Activated CD8-positive, alpha-beta memory T cell treated with anti-CD3 and anti-CD28 coated beads, Interleukin-2, amount 50 U/mL, for 24 hours (primary cell): ENCODE data around the gene MPPED2.

ENCODE experiments used
- DNase-seq: peaks from one replicate; pipeline ENCODE4 v3.0.0-alpha.2; 2020; ENCODE audit errors: extremely low read depth

Gene MPPED2

GRCh38 chr11:30422447-30423278 lies 163.5 kb downstream of the MPPED2 start:
- no peak for DNase-seq

DNA sequence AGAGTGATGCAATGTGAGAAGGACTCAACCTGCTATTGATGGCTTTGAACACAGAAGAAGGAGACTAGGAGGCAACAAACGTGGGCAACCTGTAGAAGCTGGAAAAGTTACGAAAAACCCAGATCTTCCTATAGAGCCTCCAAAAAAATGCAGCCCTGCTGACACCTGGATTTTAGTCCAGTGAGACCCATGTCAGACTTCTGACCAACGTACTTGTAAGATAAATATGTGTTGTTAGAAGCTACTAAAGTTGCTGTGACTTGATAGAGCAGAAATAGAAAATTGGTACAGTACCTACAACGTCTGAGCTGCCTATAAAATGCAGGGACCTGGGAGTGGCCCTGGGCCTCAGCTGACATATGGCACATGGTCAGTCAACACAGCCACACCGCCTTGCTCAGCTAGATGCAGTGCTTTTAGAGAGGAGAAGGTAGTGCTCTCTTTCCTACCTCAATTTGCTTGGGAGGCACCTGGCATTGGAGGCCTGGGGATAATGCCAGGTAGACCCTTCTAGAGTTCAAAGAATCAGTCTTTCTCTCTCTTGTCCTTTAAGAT lies 165.8 kb downstream of the MPPED2 start:
- no peak for DNase-seq

DNA sequence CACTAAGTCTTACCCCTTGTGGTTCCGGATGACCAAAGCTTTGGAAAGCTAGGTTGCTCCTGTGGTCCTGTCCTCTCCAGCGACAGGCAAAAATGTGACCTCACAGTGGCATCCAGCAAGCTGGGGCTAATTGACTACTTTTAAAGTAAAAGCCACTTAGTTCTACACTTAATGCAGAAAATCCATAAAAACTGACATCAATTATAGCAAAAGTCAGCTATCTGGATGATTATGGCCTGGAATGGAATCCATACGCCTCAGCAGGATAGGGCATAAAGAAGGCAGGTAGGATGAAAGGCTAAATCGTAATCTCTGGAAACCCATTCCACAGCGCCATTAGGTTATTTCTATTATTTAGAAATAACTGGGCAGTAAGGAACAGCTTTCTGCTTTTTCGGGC lies 171.3 kb downstream of the MPPED2 start:
- no peak for DNase-seq

GRCh38 chr11:30414244-30414643 lies 171.9 kb downstream of the MPPED2 start:
- DNase-seq, result no peak

GRCh38 chr11:30412509-30412908 lies 173.6 kb downstream of the MPPED2 start:
- DNase-seq, result no peak

GRCh38 chr11:30411383-30411782 lies 174.8 kb downstream of the MPPED2 start:
- DNase-seq, result no peak

DNA sequence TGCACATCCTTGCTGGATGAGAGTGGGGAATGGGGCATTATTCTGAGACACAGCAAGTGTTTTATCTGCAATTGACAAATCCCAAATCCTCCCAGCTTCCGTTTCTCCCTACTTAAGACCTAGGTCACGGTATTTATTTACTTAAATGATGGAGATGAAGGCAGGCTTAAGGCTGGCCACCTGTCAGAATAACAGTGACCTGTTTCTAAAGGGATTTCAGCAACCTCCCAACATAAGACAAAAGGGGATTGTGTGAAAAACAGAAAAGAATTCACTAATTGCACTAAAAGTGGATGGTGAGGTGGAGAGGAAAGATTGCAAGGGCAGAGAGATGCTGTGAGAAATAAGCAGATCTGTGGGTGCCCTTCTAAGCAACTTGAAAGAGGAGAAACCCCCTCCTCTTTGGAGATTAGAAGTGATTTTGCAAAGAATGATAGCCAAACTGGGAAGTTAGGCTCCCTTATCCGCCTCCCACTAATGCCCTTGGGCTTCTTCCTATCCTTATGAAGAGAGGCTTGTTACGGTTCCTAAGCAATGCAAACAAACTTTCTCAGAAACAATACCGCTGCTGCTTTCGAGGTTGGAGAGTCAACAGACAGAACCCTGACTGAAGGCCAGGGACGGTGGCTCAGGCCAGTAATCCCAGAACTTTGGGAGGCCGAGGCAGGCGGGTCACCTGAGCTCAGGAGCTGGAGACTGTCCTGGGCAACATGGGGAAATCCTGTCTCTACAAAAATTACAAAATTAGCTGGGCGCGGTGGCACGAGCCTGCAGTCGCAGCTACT lies 179.0 kb downstream of the MPPED2 start:
- DNase-seq, result no peak

- DNase-seq, result no peak
These were observed 180.8 kb downstream of the MPPED2 start for GRCh38 chr11:30405385-30405784.

DNA sequence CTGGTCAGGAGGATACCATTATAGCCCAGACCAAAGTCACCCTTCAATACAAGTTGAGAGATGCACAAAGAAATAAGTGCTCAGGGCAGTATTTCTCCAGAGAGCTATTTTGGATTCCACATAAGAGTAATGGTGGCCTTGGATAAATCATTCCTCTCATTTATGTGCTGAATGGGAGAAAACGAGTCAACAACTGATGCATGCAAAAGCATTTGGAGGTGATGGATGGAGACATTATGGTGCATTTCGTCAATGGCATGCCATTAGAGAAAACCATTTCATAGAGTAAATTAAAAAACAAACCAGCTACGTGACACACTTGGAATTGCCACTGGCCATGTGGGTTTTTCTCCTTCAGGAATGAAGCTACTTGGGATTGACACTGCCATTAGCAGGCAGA lies 182.0 kb downstream of the MPPED2 start:
- DNase-seq, result no peak

DNA sequence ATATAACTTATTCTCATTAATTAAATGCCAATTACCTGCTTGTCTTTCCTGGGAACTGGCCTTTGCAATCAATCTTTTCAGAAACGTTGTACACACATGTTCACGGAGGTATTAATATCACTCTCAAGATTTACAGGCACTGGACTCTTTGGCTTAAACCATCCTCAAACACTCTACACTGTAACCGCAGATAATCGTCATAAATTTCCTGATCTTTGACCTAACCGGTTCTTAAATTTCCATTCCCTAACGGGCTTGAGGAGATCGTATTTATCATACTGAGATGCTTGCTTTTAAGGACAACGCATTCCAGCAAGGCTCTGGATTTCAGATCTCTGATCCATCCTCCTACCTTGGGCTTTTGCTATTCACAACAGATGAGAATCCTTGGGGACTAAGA lies 190.4 kb downstream of the MPPED2 start:
- no peak for DNase-seq

DNA sequence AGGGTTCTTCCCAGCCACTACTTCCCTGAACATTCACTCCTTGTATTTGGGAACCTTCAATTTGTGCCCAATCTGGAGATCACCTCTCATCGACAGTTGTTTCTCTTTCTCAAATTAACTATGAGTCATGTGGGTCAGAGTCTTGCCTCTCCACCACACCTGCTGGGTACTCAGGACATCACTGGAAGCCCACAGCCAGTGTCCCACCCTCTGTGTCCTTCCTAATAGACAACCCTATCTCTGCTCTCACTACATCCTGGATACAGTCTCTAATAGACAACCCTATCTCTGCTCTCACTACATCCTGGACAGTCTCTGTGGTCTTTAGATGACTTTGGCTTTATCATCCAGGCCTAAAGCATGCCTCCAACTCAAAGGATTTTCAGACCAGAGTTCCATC lies 193.1 kb downstream of the MPPED2 start:
- no peak for DNase-seq

DNA sequence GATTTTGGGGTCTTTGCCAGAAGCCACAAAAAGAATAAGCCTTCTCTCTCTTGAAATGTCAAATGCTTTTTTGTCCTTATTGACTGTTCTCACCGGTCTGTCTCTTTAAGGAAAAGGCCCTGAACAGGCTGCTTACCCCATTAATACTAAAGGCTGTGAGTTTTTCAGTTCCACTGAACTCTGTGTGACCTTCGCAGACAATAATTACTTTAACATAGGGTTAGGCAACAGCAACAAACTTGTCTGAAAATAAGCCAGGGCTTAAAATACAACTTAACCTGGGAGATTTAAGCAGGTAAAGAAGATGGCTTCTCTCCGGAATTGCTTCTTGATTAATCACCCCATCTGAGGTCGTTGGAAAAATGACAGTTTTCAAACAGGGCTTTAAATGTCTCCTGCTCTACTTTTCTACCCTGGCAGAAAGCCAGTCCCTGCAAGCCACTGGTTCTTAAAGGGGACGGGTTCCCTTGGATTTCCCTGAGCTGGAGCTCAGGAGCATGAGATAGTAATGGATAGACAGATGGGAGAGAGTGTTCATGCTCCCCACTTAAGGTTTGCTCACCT lies 193.8 kb downstream of the MPPED2 start:
- no peak for DNase-seq

GRCh38 chr11:30388957-30389356 lies 197.2 kb downstream of the MPPED2 start:
- DNase-seq, result no peak

- no peak for DNase-seq
These were observed 198.0 kb downstream of the MPPED2 start for GRCh38 chr11:30387891-30388861.

DNA sequence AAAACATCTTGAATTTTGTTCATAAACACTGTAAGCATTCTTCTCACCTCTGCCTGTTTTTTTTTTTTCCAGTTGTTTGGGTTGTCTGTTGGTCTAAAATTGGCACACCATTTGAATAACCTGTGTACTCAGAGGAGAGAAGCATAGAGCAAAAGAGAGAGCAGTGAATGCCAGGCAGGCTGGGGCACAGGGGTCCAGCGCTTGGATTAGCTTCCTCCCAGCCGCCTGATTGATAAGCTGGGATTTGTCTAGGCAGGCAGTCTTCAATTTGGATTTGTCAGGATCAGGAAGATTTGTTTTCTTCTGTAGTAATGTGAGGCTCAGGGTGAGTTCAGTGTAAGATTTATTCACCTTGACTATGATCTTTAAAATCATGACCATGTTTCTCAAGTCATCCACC lies 204.3 kb downstream of the MPPED2 start:
- no peak for DNase-seq

GRCh38 chr11:30380846-30381245 lies 205.3 kb downstream of the MPPED2 start:
- DNase-seq, result no peak

DNA sequence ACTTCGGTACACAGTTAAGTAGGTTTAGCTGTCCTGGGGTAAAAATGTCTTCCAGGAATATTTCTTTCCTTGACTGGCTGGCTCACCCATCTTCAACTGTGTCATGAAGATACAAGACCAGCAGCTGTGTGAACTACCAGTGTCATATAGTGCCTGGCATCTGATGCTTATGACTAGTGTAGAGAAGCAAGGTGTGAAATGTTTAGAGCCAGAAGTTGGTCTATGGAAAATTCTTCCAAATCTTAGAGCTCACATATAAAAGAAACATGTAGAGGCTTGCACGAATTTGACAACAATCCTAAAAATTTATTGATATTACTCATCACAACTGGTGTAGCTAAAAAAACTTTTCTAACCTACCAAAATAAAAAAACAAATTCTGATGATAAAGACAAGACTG lies 208.8 kb downstream of the MPPED2 start:
- no peak for DNase-seq

DNA sequence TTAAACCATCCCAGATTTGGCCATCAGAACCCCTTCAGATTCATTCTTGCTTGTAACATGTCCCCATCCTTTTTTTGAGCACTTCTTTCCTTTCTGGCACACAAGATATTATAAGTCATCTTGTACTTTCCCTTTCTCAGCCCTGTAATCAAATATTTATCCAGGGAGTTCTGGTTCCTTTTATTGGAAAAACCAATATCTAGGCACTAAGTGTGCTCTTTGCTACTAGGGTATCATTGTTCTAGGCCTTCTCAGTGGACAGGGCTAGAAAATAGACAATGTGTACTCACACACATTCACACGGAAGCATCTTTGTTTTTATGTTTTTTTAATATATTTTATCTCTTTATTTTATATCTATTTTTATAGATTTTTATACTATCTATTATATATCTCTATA lies 216.0 kb downstream of the MPPED2 start:
- DNase-seq, result no peak

DNA sequence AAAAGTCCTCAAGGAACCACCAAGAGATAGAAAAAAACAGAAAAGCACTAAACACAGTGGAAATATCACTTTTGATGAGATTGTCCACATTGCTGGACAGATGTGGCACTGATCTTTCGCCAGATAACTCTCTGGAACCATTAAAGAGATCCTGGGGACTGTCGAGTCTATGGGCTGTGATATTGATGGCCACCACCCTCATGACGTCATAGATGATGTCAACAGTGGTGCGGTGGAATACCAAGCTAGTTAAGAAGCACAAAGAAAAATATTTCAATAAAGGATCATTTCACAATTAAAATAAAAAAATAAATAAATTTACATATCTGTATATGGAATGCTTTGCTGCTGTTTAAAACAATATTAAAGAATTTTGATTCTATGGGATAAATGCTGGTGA lies 217.8 kb downstream of the MPPED2 start:
- no peak for DNase-seq

- DNase-seq, result no peak
These were observed 220.2 kb downstream of the MPPED2 start for GRCh38 chr11:30365793-30366517.
